CD14-positive monocyte (primary cell): Measurements from ENCODE around the gene CDC42BPG. TPM values are rescaled to one million over a fixed set of nuclear protein-coding genes. Genes with fewer than 3 reads are reported as not detected.
A peak's percentile ranks its signal among the peaks of the same experiment; 100 is the strongest.

Experiments
- DNase-seq, 3 donors: peaks; one replicate each; pipeline ENCODE4 v3.0.0-alpha.2; 2011 to 2022
- H2AFZ ChIP-seq: 2 replicates; pipeline ENCODE4 v1.6.0; 2012; ENCODE audit warnings: mild to moderate bottlenecking, low read depth, low read length, inconsistent platforms; ENCODE audit not compliant: insufficient read depth, poor library complexity, severe bottlenecking
- H3K27ac ChIP-seq, 2 donors: 1 replicate in 1 of 2; 2 replicates in 1 of 2; pipeline ENCODE4 v1.5.1; 2012 to 2013; ENCODE audit warnings: low read length in 2 of 2, control low read depth in 1 of 2, inconsistent platforms in 1 of 2, low read depth in 1 of 2, mild to moderate bottlenecking in 1 of 2
- H3K27me3 ChIP-seq, 2 donors: one replicate each; pipeline versions ENCODE4 v1.6.0 to v1.6.1; 2011 to 2013; ENCODE audit warnings: low read length in 2 of 2; ENCODE audit not compliant: control insufficient read depth in 2 of 2, insufficient read depth in 2 of 2
- H3K36me3 ChIP-seq, 2 donors: replicated peaks in 1 of 2; 1 replicate in 1 of 2; 2 replicates in 1 of 2; pipeline versions ENCODE4 v1.5.1 to v1.6.1; 2012 to 2013; ENCODE audit warnings: low read length in 2 of 2, control low read depth in 1 of 2, inconsistent platforms in 1 of 2, mild to moderate bottlenecking in 1 of 2; ENCODE audit not compliant: insufficient read depth in 2 of 2, control insufficient read depth in 1 of 2
- H3K4me1 ChIP-seq, 2 donors: 1 replicate in 1 of 2; 2 replicates in 1 of 2; pipeline versions ENCODE4 v1.5.1 to v1.6.1; 2012 to 2013; ENCODE audit warnings: low read length in 2 of 2, control low read depth in 1 of 2, inconsistent platforms in 1 of 2, mild to moderate bottlenecking in 1 of 2, moderate library complexity in 1 of 2; ENCODE audit not compliant: insufficient read depth in 2 of 2, control insufficient read depth in 1 of 2
- H3K4me2 ChIP-seq: replicated peaks from 2 replicates; pipeline ENCODE3; 2012; ENCODE audit warnings: low read length, moderate library complexity, mild to moderate bottlenecking; ENCODE audit not compliant: poor library complexity, severe bottlenecking; ENCODE audit errors: extremely low read depth
- H3K4me3 ChIP-seq, 3 experiments: fragments of 200-600 bp in 1 of 3; sonication (generic) in 1 of 3; replicated peaks in 1 of 3; 1 replicate in 2 of 3; 2 replicates in 1 of 3; pipeline ENCODE4 v1.5.1; 2011 to 2013; ENCODE audit warnings: low read length in 3 of 3, mild to moderate bottlenecking in 3 of 3, control low read depth in 2 of 3, low read depth in 2 of 3, inconsistent platforms in 1 of 3, moderate library complexity in 1 of 3
- H3K79me2 ChIP-seq: 2 replicates; pipeline ENCODE4 v1.6.0; 2012; ENCODE audit warnings: mild to moderate bottlenecking, control low read depth, inconsistent platforms, low read length, moderate library complexity; ENCODE audit not compliant: insufficient read depth
- H3K9ac ChIP-seq: 2 replicates; pipeline ENCODE4 v1.6.0; 2017; ENCODE audit warnings: low read length, mild to moderate bottlenecking; ENCODE audit not compliant: insufficient read depth, poor library complexity, severe bottlenecking
- H3K9me3 ChIP-seq, 2 donors: replicated peaks in 1 of 2; 1 replicate in 1 of 2; 2 replicates in 1 of 2; pipeline versions ENCODE4 v1.5.1 to v1.6.1; 2012 to 2013; ENCODE audit warnings: low read length in 2 of 2, control low read depth in 1 of 2; ENCODE audit not compliant: control insufficient read depth in 1 of 2, insufficient read depth in 1 of 2
- H4K20me1 ChIP-seq: 2 replicates; pipeline ENCODE4 v1.6.0; 2012; ENCODE audit warnings: mild to moderate bottlenecking, low read length, control low read depth, moderate library complexity; ENCODE audit not compliant: insufficient read depth
- H3K27ac Mint-ChIP-seq, 7 donors: one replicate each; pipeline ENCODE4 v1.8.0; 2020; ENCODE audit warnings: mild to moderate bottlenecking in 7 of 7, mixed read lengths in 7 of 7, moderate library complexity in 6 of 7, inconsistent platforms in 2 of 7
- H3K27me3 Mint-ChIP-seq, 3 donors: one replicate each; pipeline ENCODE4 v1.8.0; 2021 to 2022; ENCODE audit warnings: low read depth in 3 of 3, mild to moderate bottlenecking in 3 of 3, mixed read lengths in 3 of 3, moderate library complexity in 3 of 3, inconsistent platforms in 1 of 3
- H3K36me3 Mint-ChIP-seq, 2 donors: one replicate each; pipeline ENCODE4 v1.8.0; 2020; ENCODE audit warnings: mixed read lengths in 2 of 2, inconsistent platforms in 1 of 2, mild to moderate bottlenecking in 1 of 2
- H3K4me1 Mint-ChIP-seq: one replicate; pipeline ENCODE4 v1.8.0; 2020; ENCODE audit warnings: mild to moderate bottlenecking, mixed read lengths
- H3K4me3 Mint-ChIP-seq, 2 donors: one replicate each; pipeline ENCODE4 v1.8.0; 2020; ENCODE audit warnings: mild to moderate bottlenecking in 2 of 2, mixed read lengths in 2 of 2, moderate library complexity in 1 of 2
- H3K9me3 Mint-ChIP-seq, 7 donors: one replicate each; pipeline ENCODE4 v1.8.0; 2020 to 2022; ENCODE audit warnings: mixed read lengths in 7 of 7, mild to moderate bottlenecking in 6 of 7, moderate library complexity in 6 of 7, inconsistent platforms in 2 of 7
- CTCF ChIP-seq: fragments of 200-600 bp; IDR thresholded peaks from one replicate; pipeline ENCODE4 v1.8.0; 2022; ENCODE audit warnings: antibody characterized with exemption, mild to moderate bottlenecking
- WGBS: methylation state at CpG from one replicate; pipeline ENCODE4 v1.1.5; 2013; ENCODE audit warnings: missing lambda C conversion rate; ENCODE audit not compliant: insufficient coverage; 5-methylcytosine and 5-hydroxymethylcytosine counted together
- intact Hi-C, 2 donors: fragments of 100-400 bp; cut with micrococcal nuclease; formaldehyde crosslinking; loops; one replicate each; pipeline versions ENCODE4 v1.15.0 to v1.15.1; 2023
- polyA plus RNA-seq, 3 donors: library from polyadenylated mRNA; depleted of rRNA in 1 of 3; unstranded in 2 of 3; stranded (reverse) in 1 of 3; fragments of 300-500 nt in 2 of 3; fragments of >200 nt in 1 of 3; fragmentation: Illumina TruSeq in 2 of 3; gene quantifications; 1 replicate in 2 of 3; 2 replicates in 1 of 3; pipeline ENCODE4 v1.2.3, GENCODE V29; 2012 to 2021

CDC42BPG gene
- polyA plus RNA-seq, 3 donors, result 0.23 TPM; not detected in 2

DNA sequence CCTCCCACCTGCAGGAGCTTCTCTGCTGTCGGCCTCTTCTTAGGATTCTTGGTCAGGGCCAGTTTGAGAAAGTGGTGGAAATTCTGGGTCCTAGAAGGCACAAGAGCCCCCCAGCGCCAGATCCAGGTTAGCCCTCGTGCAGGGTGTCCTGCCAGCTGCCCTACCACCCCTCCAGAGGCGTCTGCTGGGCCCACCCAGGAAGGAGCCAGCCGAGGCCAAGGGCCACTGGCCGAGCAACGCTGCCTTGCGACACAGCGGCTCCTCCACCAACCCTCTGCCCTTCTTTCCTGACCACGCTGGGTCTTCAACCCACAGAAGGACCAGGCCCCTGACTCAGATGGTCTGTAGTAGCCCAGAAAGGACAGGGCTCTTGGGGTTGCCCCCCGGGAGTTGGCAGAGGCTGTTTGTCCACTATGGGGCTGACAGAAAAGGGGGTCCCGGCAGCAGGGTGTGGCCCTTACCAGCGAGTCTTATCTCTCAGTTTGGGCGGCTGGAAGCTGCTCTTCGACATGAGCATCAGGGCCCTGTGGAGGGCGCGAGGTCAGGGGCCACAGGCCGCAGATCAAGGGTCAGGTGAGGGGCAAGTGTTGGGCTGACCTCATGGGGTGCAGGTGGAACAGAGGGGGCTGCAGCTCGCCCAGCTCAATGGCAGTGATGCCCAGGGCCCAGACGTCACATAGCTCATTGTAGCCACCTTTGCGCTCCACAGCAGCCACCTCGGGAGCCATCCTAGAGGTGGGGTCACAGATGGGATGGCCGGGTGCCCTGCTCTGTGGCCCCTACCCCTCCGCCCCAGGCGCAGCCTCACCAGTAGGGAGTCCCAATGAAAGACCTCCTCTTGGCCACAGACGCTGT is 43.9 kb downstream of the CDC42BPG start:
- no peak overlapping the region for H3K4me2 ChIP-seq
- Mint-ChIP-seq H3K4me3 (no peak overlapping the region), H3K27ac (peak overlapping the region in 5 of 7 donors; percentile 12 to 80 (median 57)), H3K36me3 (peaks cover 26 to 44% of the 10 kb centered on the region in 2 donors), H3K4me1 (peaks cover 50% of the 10 kb centered on the region), H3K27me3 (peaks cover 0 to 3% (median 2%) of the 10 kb centered on the region in 3 donors), H3K9me3 (peaks cover 0 to 3% (median 0%) of the 10 kb centered on the region in 7 donors)
- DNase-seq, result peak in 1 of 3 donors; percentile 6
- intact Hi-C loops, result no loop called here
- peak overlapping the region in 1 of 2 donors; percentile 41 for H3K27ac ChIP-seq
- peaks cover 6% of the 10 kb centered on the region for H3K79me2 ChIP-seq
- H4K20me1 ChIP-seq, result peaks cover 5% of the 10 kb centered on the region
- H3K9me3 ChIP-seq, result no peaks in the 10 kb centered on the region
- TF ChIP-seq CTCF, result no peak
- peaks cover 29 to 49% of the 10 kb centered on the region in 2 donors for H3K36me3 ChIP-seq
- H3K27me3 ChIP-seq, result no peaks in the 10 kb centered on the region
- peaks cover 29 to 42% of the 10 kb centered on the region in 2 donors for H3K4me1 ChIP-seq
- peak overlapping the region; percentile 4 for H3K9ac ChIP-seq
- H3K4me3 ChIP-seq, result peak overlapping the region in 1 of 3 experiments; percentile 94
- H2AFZ ChIP-seq, result no peak overlapping the region
- 59% methylated on average over 26 of the region's 26 CpGs for whole genome bisulfite sequencing

DNA sequence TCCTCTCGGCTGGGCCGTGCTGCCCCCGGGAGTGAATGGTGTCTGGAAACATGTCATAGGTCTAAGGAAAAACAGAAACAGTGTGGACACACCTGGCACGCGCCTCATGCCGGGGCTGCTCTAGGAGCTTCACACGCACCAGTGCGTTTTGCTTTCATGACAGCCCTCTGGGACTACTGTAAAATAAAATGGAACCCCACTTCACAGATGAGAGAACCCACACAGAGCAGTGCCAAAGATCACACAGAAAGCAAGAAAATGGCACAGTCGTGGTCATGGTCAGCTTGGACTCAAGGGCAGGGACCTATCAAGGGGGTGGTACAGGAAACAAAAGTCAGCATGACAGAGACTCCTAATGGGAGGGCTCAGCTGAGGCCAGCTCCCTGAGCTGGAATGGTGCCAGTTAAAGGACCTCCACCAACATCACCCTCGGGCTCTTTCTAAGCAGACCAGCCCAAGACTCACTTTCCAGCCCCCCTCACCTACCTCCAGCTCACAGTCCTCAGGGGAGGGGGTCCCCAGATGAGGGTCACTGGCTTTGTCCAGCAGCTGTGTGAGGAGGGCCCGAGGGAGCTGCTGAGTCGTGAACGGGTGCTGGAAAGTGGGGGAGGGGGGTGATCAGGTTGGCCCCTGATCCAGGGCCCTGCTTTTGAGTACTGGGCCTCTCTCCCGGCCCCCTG is 44.7 kb downstream of the CDC42BPG start:
- intact Hi-C loops, result no loop called here
- TF ChIP-seq CTCF, result no peak

More for the DNA sequence above, 44.7 kb downstream of the CDC42BPG start:
- Histone ChIP-seq H3K79me2 (peaks cover 6% of the 10 kb centered on the region), H3K9me3 (no peaks in the 10 kb centered on the region), H3K4me2 (no peak overlapping the region), H3K27ac (no peak overlapping the region), H2AFZ (no peak overlapping the region), H3K27me3 (no peaks in the 10 kb centered on the region), H3K4me1 (peaks cover 29 to 42% of the 10 kb centered on the region in 2 donors), H3K4me3 (no peak overlapping the region), H4K20me1 (peaks cover 5% of the 10 kb centered on the region), H3K36me3 (peaks cover 25 to 42% of the 10 kb centered on the region in 2 donors), H3K9ac (no peak overlapping the region)
- Mint-ChIP-seq H3K4me3 (no peak overlapping the region), H3K9me3 (peaks cover 0 to 3% (median 0%) of the 10 kb centered on the region in 7 donors), H3K4me1 (peaks cover 50% of the 10 kb centered on the region), H3K27ac (peak overlapping the region in 3 of 7 donors; percentile 52 to 81 (median 72)), H3K27me3 (peaks cover 0 to 4% (median 2%) of the 10 kb centered on the region in 3 donors), H3K36me3 (peaks cover 27 to 45% of the 10 kb centered on the region in 2 donors)
- DNase-seq, result no peak
- WGBS, result 90% methylated on average over 10 of the region's 14 CpGs
